IMR-90 (cell line): ENCODE measurements around the gene CDC25B. TPM values are rescaled to one million over a fixed set of nuclear protein-coding genes. Genes with fewer than 3 reads are reported as not detected.

Experiments
- ATAC-seq: fragments of 200-7000 bp; cut with Tn5 transposase; 2 replicates; pipeline ENCODE4 v1.9.1; 2020; ENCODE audit warnings: low read depth, mild to moderate bottlenecking, moderate library complexity
- BruUV-seq: library from RNA; stranded (reverse); fragments of 400-500 nt; replicated peaks from 2 replicates; lab custom pipeline; 2021; lab: Mats Ljungman, UMichigan
- CTCF ChIA-PET: fragments of 300-600 bp; formaldehyde crosslinking; extraction: SDS; loops from one replicate; lab custom pipeline; 2021; ENCODE audit warnings: antibody characterized with exemption; lab: Yijun Ruan, JAX
- POLR2A ChIA-PET: fragments of 300-600 bp; sonication (Branson Sonifier 250); formaldehyde crosslinking; loops from one replicate; lab custom pipeline; 2022; ENCODE audit warnings: antibody characterized with exemption; ENCODE audit not compliant: unreplicated experiment; lab: Charles Lee
- DNase-seq: peaks from one replicate; pipeline ENCODE4 v3.0.0; 2013
- H2AFZ ChIP-seq: replicated peaks from 2 replicates; pipeline ENCODE3; 2013; ENCODE audit warnings: low read length, mild to moderate bottlenecking; ENCODE audit not compliant: poor library complexity
- H2AK5ac ChIP-seq: 2 replicates; pipeline ENCODE4 v1.6.1; 2013; ENCODE audit warnings: low read depth, low read length, inconsistent platforms
- H2AK9ac ChIP-seq: replicated peaks from 2 replicates; pipeline ENCODE3; 2013; ENCODE audit warnings: mild to moderate bottlenecking, low read depth, low read length, moderate library complexity; ENCODE audit not compliant: poor library complexity
- H2BK120ac ChIP-seq: 2 replicates; pipeline ENCODE4 v1.6.1; 2013; ENCODE audit warnings: low read depth, low read length, inconsistent platforms
- H2BK15ac ChIP-seq: 3 replicates; pipeline ENCODE4 v1.6.1; 2013; ENCODE audit warnings: low read depth, low read length, inconsistent platforms
- H2BK20ac ChIP-seq: 2 replicates; pipeline ENCODE4 v1.6.1; 2013; ENCODE audit warnings: low read depth, mild to moderate bottlenecking, inconsistent platforms, low read length, moderate library complexity
- H2BK5ac ChIP-seq: 2 replicates; pipeline ENCODE4 v1.6.1; 2013; ENCODE audit warnings: mild to moderate bottlenecking, low read depth, low read length, inconsistent platforms; ENCODE audit not compliant: poor library complexity, severe bottlenecking
- H3K14ac ChIP-seq: replicated peaks from 2 replicates; pipeline ENCODE4 v1.6.1; 2013; ENCODE audit warnings: low read depth, low read length, inconsistent platforms
- H3K18ac ChIP-seq: 2 replicates; pipeline ENCODE4 v1.6.1; 2013; ENCODE audit warnings: low read depth, low read length, control low read depth
- H3K23ac ChIP-seq: 2 replicates; pipeline ENCODE4 v1.6.1; 2013; ENCODE audit warnings: low read depth, low read length, inconsistent platforms
- H3K27ac ChIP-seq: 2 replicates; pipeline ENCODE4 v1.5.1; 2013; ENCODE audit warnings: mild to moderate bottlenecking, control low read depth, low read length; ENCODE audit not compliant: insufficient read depth
- H3K27me3 ChIP-seq: 2 replicates; pipeline ENCODE4 v1.6.1; 2013; ENCODE audit warnings: low read length; ENCODE audit not compliant: control insufficient read depth, insufficient read depth
- H3K36me3 ChIP-seq: 2 replicates; pipeline ENCODE4 v1.6.1; 2013; ENCODE audit warnings: low read length, mixed read lengths; ENCODE audit not compliant: control insufficient read depth, insufficient read depth
- H3K4ac ChIP-seq: 2 replicates; pipeline ENCODE4 v1.6.1; 2013; ENCODE audit warnings: low read depth, low read length, inconsistent platforms
- H3K4me1 ChIP-seq: 2 replicates; pipeline ENCODE4 v1.6.1; 2013; ENCODE audit warnings: low read length, mixed read lengths; ENCODE audit not compliant: control insufficient read depth, insufficient read depth
- H3K4me2 ChIP-seq: 2 replicates; pipeline ENCODE4 v1.6.1; 2013; ENCODE audit warnings: low read depth, mild to moderate bottlenecking, control low read depth, low read length, moderate library complexity
- H3K4me3 ChIP-seq: 2 replicates; pipeline ENCODE4 v1.5.1; 2013; ENCODE audit warnings: low read depth, mild to moderate bottlenecking, control low read depth, low read length, moderate library complexity; ENCODE audit not compliant: insufficient read depth
- H3K56ac ChIP-seq: 2 replicates; pipeline ENCODE4 v1.6.1; 2013; ENCODE audit warnings: low read length, inconsistent platforms; ENCODE audit not compliant: insufficient read depth; ENCODE audit errors: extremely low read depth
- H3K79me1 ChIP-seq, 2 experiments: 2 replicates each; pipeline ENCODE4 v1.6.1; 2013; ENCODE audit warnings: low read length in 2 of 2, inconsistent platforms in 1 of 2, low read depth in 1 of 2
- H3K9ac ChIP-seq: 2 replicates; pipeline ENCODE4 v1.6.1; 2013; ENCODE audit warnings: low read depth, low read length, control low read depth
- H3K9me1 ChIP-seq: 2 replicates; pipeline ENCODE4 v1.6.1; 2013; ENCODE audit warnings: low read length, inconsistent platforms; ENCODE audit not compliant: insufficient read depth
- H3K9me3 ChIP-seq: 2 replicates; pipeline ENCODE4 v1.6.1; 2013; ENCODE audit warnings: low read length; ENCODE audit not compliant: control insufficient read depth, insufficient read depth
- H4K20me1 ChIP-seq: 2 replicates; pipeline ENCODE4 v1.6.1; 2013; ENCODE audit warnings: low read length, inconsistent platforms; ENCODE audit not compliant: insufficient read depth
- H4K5ac ChIP-seq: 2 replicates; pipeline ENCODE4 v1.6.1; 2013; ENCODE audit warnings: mild to moderate bottlenecking, low read depth, low read length, control low read depth
- H4K8ac ChIP-seq, 2 experiments: 2 replicates each; pipeline ENCODE4 v1.6.1; 2013; ENCODE audit warnings: low read depth in 2 of 2, low read length in 2 of 2, control low read depth in 1 of 2, inconsistent platforms in 1 of 2
- H4K91ac ChIP-seq: 2 replicates; pipeline ENCODE4 v1.6.1; 2013; ENCODE audit warnings: low read depth, low read length, inconsistent platforms; ENCODE audit not compliant: insufficient read depth
- CEBPB ChIP-seq: IDR thresholded peaks from 2 replicates; pipeline ENCODE4 v1.6.1; 2012; ENCODE audit warnings: low read depth, low read length, improper control_type of control experiment
- WGBS, 2 experiments: methylation state at CpG; one replicate each; pipeline versions ENCODE4 v1.1.5 to v1.1.7; 2013; ENCODE audit warnings: missing lambda C conversion rate in 2 of 2; ENCODE audit not compliant: insufficient read length in 1 of 2; ENCODE audit errors: extremely low coverage in 2 of 2; 5-methylcytosine and 5-hydroxymethylcytosine counted together
- dilution Hi-C: fragments of 300-500 bp; cut with HindIII; formaldehyde crosslinking; loops from one replicate; pipeline ENCODE4 v1.14.3; 2018; ENCODE audit warnings: low sequenced_read_pairs; ENCODE audit not compliant: unreplicated experiment
- in situ Hi-C: fragments of 300-500 bp; cut with MboI; formaldehyde crosslinking; loops from 3 replicates; pipeline ENCODE4 v1.14.3; 2019; ENCODE audit warnings: low sequenced_read_pairs, inconsistent platforms, mixed read lengths
- intact Hi-C: fragments of 100-400 bp; cut with micrococcal nuclease; formaldehyde crosslinking; loops from 2 replicates; pipeline ENCODE4 v1.10.0; 2022
- polyA plus RNA-seq, 3 experiments: library from polyadenylated mRNA; depleted of rRNA; stranded (reverse); fragments of >200 nt; gene quantifications; 2 replicates each; pipeline ENCODE4 v1.2.3, GENCODE V29; 2012; ENCODE audit warnings: low replicate concordance in 1 of 3
- total RNA-seq: library from RNA; depleted of rRNA; stranded (reverse); fragments of >200 nt; gene quantifications from 2 replicates; pipeline ENCODE4 v1.2.3, GENCODE V29; 2012

Gene CDC25B
- total and polyA plus RNA-seq, 2 of the 4 experiments (the other 2 are of a cell fraction) = 14.5 to 50.5 TPM

DNA sequence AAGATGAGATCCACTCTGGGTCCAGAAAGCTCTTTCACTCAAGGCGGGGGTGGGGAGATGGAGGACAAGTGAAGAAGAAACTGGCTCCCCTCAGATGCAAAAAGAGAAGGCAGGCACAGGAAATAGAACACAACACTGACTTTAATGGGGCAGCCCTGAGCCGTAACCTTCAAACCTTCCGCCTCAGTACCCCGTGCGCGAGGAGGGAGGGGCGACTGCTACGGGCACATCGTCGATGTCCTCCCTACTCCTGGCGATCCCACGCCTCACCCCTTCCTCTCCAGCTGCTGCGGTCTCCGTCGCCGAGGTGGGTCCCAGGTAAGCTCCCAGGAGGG, 18.8 kb upstream of the CDC25B start:
- Histone ChIP-seq H2AFZ (peak overlapping the region; percentile 99), H3K4me3 (peak overlapping the region; percentile 39), H2BK120ac (peak overlapping the region; percentile 48), H3K9me3 (no peaks in the 10 kb centered on the region), H4K91ac (peak overlapping the region; percentile 16; the same call in 1 of the 2 replicates), H3K4me2 (peak overlapping the region; percentile 85), H4K8ac (peak overlapping the region; percentile 42 to 79; a peak in 1 of 4 replicates), H2BK15ac (no peak overlapping the region; the same call in 2 of the 3 replicates), H3K27ac (no peak overlapping the region), H3K18ac (no peak overlapping the region), H2AK5ac (peak overlapping the region; percentile 54; the same call in 1 of the 2 replicates), H4K5ac (peak overlapping the region; percentile 64), H3K36me3 (no peaks in the 10 kb centered on the region), H2BK20ac (no peak overlapping the region), H3K79me1 (peaks cover 2 to 6% of the 10 kb centered on the region in 2 experiments; a peak in 2 of 4 replicates), H3K4me1 (peaks cover 4% of the 10 kb centered on the region; the same call in 1 of the 2 replicates), H3K23ac (0 out of 2 replicates have a peak overlapping the region, but pooled peaks have one; percentile 21), H3K56ac (no peak overlapping the region), H2AK9ac (peak overlapping the region; percentile 93), H3K27me3 (peaks cover 9% of the 10 kb centered on the region; the same call in 1 of the 2 replicates), H3K14ac (peak overlapping the region; percentile 69), H3K9ac (peak overlapping the region; percentile 60; the same call in 1 of the 2 replicates), H3K9me1 (peaks cover 7% of the 10 kb centered on the region; the same call in 1 of the 2 replicates), H2BK5ac (no peak overlapping the region), H3K4ac (peak overlapping the region; percentile 72), H4K20me1 (peaks cover 12% of the 10 kb centered on the region)
- dilution Hi-C loops (no loop called here), in situ Hi-C loops (no loop called here), intact Hi-C loops (no loop called here)
- WGBS, 2 experiments = 51% methylated on average over 5 of the region's 16 CpGs; no CpG with 5 or more reads in 1 of the 2 experiments
- no TSS peak for BruUV-seq
- ATAC-seq = no peak
- DNase-seq = no peak
- CTCF ChIA-PET = no interaction called here
- no peak for TF ChIP-seq CEBPB
- POLR2A ChIA-PET = no interaction called here
